ENCODE measurements around the gene ATRAID. TPM values are rescaled to one million over a fixed set of nuclear protein-coding genes. Genes with fewer than 3 reads are reported as not detected.
"Not testable (repeated sequence)": the region's sequence is repeated elsewhere in the genome, so short reads cannot be mapped to it uniquely, and the experiment has no call there.

The ATRAID gene
- total RNA-seq: 100 to 1,000 TPM; 105 TPM
- polyA plus RNA-seq: 100 to 1,000 TPM; 299 to 388 (median 360) TPM
- 59.1 to 71.3 (median 64.8) reads per million in 6 experiments for total RNA-seq

GRCh38 chr2:27211943-27212625 lies at the start of gene ATRAID, which contains the start of gene SLC5A6:
Gene ATRAID (plus strand): TSS chr2:27212041. CDS start chr2:27212369, 328 bp downstream.
Gene SLC5A6 (minus strand): TSS chr2:27212268. CDS start chr2:27207650, 4,618 bp downstream.
- H3K4me1 Mint-ChIP-seq: peaks cover 25 to 47% (median 41%) of the 10 kb centered on the region in 4 donors
- peaks cover 5 to 38% (median 7%) of the 10 kb centered on the region in 3 donors for H3K36me3 Mint-ChIP-seq
- peak within 1 kb of the TSS; percentile 91 to 100 (median 100) for H3K4me3 Mint-ChIP-seq
- POLR2A ChIA-PET: interaction anchor here (0.5 to 3.0 kb wide), 11 partner anchors 9 to 430 kb away, joined by 3 to 16 read pairs (median 4); partner anchors contain the start of genes ABHD1, AGBL5, KHK and OST4
- DNase-seq (peak; percentile 84 to 94 (median 90)), ATAC-seq (peak; percentile 84 to 89)
- H3K27ac Mint-ChIP-seq: peak within 1 kb of the TSS; percentile 99 to 100 (median 100)
- no peaks in the 10 kb centered on the region for H3K27me3 Mint-ChIP-seq
- no peaks in the 10 kb centered on the region for H3K9me3 Mint-ChIP-seq

DNA sequence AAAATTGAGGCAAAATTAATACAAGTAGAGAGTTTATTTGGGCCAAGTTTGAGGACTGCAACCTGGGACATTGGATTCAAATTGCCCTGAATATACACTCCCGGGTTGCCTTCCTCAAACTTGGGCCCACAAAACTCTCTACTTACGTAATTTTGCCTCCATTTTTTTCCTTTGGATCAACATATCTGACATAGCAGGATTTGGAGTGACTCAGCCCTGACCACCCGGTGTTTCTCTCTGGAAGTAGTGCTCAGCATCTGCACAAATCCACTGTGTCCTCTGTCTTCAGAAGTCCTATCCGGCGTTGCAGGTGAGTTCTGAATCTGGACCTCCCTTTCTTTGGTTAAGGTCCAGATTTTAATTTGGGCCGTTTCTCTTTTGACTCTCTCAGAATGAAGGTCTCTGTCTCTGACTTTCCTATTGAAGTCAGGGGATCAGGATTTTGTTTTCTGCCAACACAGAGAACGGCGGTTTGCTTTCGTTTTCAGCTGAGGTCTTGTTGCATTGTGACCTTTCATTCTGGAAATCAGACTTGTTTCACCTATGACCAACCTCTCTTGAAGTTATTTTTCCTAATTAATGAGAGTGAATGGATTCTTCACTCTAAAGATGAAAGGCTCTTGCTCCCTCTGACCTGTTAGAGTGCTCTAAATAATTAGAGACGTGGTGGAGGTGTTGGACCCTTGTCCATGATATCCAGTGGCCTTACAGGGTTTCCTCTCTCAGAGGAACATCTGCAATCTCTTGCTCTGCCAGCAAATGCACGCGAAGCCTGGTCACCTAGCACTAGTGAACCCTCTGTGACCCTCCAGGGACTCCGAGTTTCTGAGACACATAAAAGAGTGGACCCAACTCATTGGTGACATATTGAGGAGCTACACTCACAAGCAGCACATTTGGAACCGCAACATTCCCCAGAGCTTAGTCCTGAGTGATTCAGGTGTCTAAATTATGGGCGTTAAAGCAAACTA lies 49.4 kb upstream of the ATRAID start:
- Mint-ChIP-seq H3K27ac (peak overlapping the region in 1 of 10 donors; percentile 0), H3K9me3 (no peaks in the 10 kb centered on the region), H3K36me3 (no peaks in the 10 kb centered on the region), H3K27me3 (peaks cover 0 to 7% (median 0%) of the 10 kb centered on the region in 5 donors), H3K4me3 (no peak overlapping the region), H3K4me1 (peaks cover 0 to 11% (median 4%) of the 10 kb centered on the region in 4 donors)
- DNase-seq: no peak
- ATAC-seq: no peak
- POLR2A ChIA-PET: no interaction called here

DNA sequence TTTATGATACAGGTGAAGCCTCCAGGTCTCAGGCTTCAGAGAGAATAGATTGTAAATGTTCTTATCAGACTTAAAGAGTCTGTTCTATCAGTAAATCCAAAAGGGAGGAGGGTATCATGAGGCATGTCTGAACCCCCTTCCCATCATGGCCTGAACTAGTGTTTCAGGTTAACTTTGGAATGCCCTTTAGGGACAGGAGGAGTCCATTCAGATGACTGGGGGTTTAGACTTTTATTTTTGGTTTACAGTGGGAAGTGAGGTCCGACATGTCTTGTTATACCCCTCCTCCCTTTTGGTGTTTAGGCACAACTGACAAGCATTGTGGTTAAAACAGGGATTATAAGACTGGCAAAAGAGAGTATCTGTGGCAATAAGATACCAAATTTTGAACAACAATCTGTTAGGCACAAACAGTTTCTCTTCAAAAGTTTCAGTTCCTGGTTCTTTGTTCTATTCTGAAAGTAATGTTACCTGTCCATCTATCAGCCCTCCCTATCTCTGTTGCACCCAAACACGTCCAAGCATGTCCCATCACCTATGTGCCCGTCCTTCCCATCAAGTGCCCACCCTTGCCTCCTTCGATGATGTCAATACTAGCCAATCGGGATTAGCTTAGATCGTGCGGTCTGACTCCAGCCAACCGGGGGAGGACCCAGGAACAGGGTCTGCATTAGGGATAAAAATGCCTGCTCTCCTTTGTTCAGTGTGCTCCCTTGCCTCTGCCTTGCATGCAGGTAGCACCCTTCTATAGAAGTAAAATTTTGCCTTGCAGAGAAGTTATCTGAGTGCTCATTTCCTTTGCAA lies 46.7 kb upstream of the ATRAID start:
- H3K9me3 Mint-ChIP-seq: no peaks in the 10 kb centered on the region
- DNase-seq (no peak), ATAC-seq (no peak)
- H3K27me3 Mint-ChIP-seq: peaks cover 0 to 7% (median 0%) of the 10 kb centered on the region in 5 donors
- H3K36me3 Mint-ChIP-seq: no peaks in the 10 kb centered on the region
- POLR2A ChIA-PET: no interaction called here
- peak overlapping the region in 1 of 10 donors; percentile 44 for H3K27ac Mint-ChIP-seq
- H3K4me1 Mint-ChIP-seq: peaks cover 0 to 15% (median 7%) of the 10 kb centered on the region in 4 donors
- no peak overlapping the region for H3K4me3 Mint-ChIP-seq

- POLR2A ChIA-PET: no interaction called here
- H3K4me3 Mint-ChIP-seq: peak overlapping the region in 4 of 10 donors; percentile 15 to 67 (median 43)
- no peak for ATAC-seq
- no peak for DNase-seq
- H3K4me1 Mint-ChIP-seq: peaks cover 0 to 15% (median 5%) of the 10 kb centered on the region in 4 donors
- H3K36me3 Mint-ChIP-seq: no peaks in the 10 kb centered on the region
- H3K9me3 Mint-ChIP-seq: no peaks in the 10 kb centered on the region
- peaks cover 0 to 7% (median 1%) of the 10 kb centered on the region in 5 donors for H3K27me3 Mint-ChIP-seq
- H3K27ac Mint-ChIP-seq: no peak overlapping the region
Observed at GRCh38 chr2:27170581-27171337, 41.1 kb upstream of the ATRAID start.

GRCh38 chr2:27171351-27171848 lies 40.4 kb upstream of the ATRAID start:
- peaks cover 0 to 12% (median 1%) of the 10 kb centered on the region in 5 donors for H3K27me3 Mint-ChIP-seq
- H3K27ac Mint-ChIP-seq: no peak overlapping the region
- DNase-seq (no peak), ATAC-seq (no peak)
- H3K4me1 Mint-ChIP-seq: peaks cover 0 to 15% (median 5%) of the 10 kb centered on the region in 4 donors
- no peaks in the 10 kb centered on the region for H3K9me3 Mint-ChIP-seq
- no peaks in the 10 kb centered on the region for H3K36me3 Mint-ChIP-seq
- POLR2A ChIA-PET: no interaction called here
- H3K4me3 Mint-ChIP-seq: no peak overlapping the region

GRCh38 chr2:27174638-27175037 lies 37.2 kb upstream of the ATRAID start:
- peaks cover 0 to 25% (median 9%) of the 10 kb centered on the region in 5 donors for H3K27me3 Mint-ChIP-seq
- H3K4me1 Mint-ChIP-seq: peaks cover 0 to 8% (median 4%) of the 10 kb centered on the region in 4 donors
- H3K36me3 Mint-ChIP-seq: no peaks in the 10 kb centered on the region
- no peak overlapping the region for H3K27ac Mint-ChIP-seq
- POLR2A ChIA-PET: no interaction called here
- ATAC-seq: no peak
- no peak for DNase-seq
- no peak overlapping the region for H3K4me3 Mint-ChIP-seq
- H3K9me3 Mint-ChIP-seq: no peaks in the 10 kb centered on the region

GRCh38 chr2:27175330-27175729 lies 36.5 kb upstream of the ATRAID start:
- POLR2A ChIA-PET: no interaction called here
- ATAC-seq (no peak), DNase-seq (no peak)
- Mint-ChIP-seq H3K27me3 (peaks cover 1 to 29% (median 13%) of the 10 kb centered on the region in 5 donors), H3K36me3 (no peaks in the 10 kb centered on the region), H3K27ac (no peak overlapping the region), H3K9me3 (no peaks in the 10 kb centered on the region), H3K4me3 (no peak overlapping the region), H3K4me1 (peaks cover 0 to 4% (median 1%) of the 10 kb centered on the region in 4 donors)

DNA sequence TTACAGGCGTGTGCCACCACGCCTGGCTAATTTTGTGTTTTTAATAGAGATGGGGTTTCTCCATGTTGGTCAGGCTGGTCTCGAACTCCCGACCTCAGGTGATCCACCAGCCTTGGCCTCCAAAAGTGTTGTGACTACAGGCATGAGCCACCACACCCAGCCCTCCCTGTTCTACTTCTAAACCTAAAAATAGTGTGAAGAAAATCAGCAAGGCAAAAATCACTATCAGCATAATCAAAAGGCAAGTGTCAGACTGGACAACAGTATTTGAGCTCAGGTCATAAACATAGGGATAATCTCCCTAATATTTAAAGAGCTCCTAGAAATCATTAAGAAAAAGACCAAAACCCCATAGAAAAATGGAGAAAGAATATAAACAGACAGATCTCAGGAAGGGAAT lies 36.1 kb upstream of the ATRAID start:
- ATAC-seq, H3K9me3 Mint-ChIP-seq, DNase-seq, POLR2A ChIA-PET, H3K4me1 Mint-ChIP-seq, H3K27ac Mint-ChIP-seq, H3K36me3 Mint-ChIP-seq, H3K4me3 Mint-ChIP-seq: not testable (repeated sequence)
- peaks cover 6 to 30% (median 13%) of the 10 kb centered on the region in 5 donors for H3K27me3 Mint-ChIP-seq

DNA sequence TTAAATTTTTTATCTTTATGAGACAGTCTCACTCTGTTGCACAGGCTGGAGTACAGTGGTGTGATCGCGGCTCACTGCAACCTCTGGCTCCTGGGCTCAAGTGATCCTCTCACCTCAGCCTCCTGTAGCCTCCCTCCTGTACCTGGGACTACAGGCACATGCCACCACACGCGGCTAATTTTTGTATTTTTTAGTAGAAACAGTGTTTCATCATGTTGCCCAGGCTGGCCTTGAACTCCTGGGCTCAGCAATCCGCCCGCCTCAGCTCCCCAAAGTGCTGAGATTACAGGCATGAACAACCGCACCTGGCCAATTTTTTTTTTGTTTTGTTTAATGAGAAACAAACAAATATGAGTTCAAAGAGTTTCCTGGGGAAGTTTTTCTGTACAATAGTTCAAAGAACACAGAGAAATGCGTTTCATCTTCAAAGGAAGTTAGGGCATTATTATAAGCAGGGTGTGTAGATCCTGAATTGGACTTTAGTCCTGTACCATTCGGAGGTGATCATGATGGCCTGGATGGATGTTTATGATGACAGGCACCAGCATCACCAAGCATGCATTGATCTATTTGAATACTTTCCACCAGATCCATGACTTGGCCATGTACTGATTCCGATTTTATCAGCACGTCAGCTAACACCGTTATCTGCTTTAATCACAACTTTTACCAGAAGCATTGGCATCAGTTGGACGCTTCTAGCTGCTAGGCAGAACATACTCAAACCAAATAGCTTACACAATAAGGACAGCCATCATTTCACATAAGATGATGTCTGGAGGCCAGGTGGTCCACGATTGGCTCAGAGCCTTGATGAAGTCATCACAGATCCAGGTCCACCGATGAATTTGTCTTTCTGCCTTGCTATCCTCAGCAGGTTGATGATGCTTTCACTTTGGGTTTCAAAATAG lies 34.1 kb upstream of the ATRAID start:
- Mint-ChIP-seq H3K27ac (no peak overlapping the region), H3K4me3 (no peak overlapping the region), H3K9me3 (no peaks in the 10 kb centered on the region), H3K4me1 (no peaks in the 10 kb centered on the region), H3K27me3 (peaks cover 15 to 42% (median 25%) of the 10 kb centered on the region in 5 donors), H3K36me3 (no peaks in the 10 kb centered on the region)
- DNase-seq: no peak
- no peak for ATAC-seq
- POLR2A ChIA-PET: no interaction called here

- Mint-ChIP-seq H3K4me3 (no peak overlapping the region), H3K27me3 (peaks cover 15 to 42% (median 26%) of the 10 kb centered on the region in 5 donors), H3K9me3 (no peaks in the 10 kb centered on the region), H3K36me3 (no peaks in the 10 kb centered on the region), H3K27ac (no peak overlapping the region), H3K4me1 (no peaks in the 10 kb centered on the region)
- POLR2A ChIA-PET: no interaction called here
- ATAC-seq (no peak), DNase-seq (no peak)
Observed at GRCh38 chr2:27178469-27178868, 33.4 kb upstream of the ATRAID start.

Data from naive thymus-derived CD8-positive, alpha-beta T cell (primary cell).